ENCODE measurements around the gene DBN1.

GRCh38 chr5:177493795-177494345, 20.4 kb upstream of the DBN1 start:
- TF ChIP-seq POLR2A (IDR thresholded peaks at IDR 0.05; ENCODE audit: low read depth, low read length), result no peak
- no peak for TF ChIP-seq CTCF (IDR thresholded peaks at IDR 0.05; ENCODE audit: extremely low read depth in 1 of 2, insufficient read depth in 1 of 2, low read depth in 1 of 2, low read length in 2 of 2)
- TF ChIP-seq EZH2 (IDR thresholded peaks at IDR 0.05; ENCODE audit: borderline replicate concordance, low read depth, low read length, severe bottlenecking), result no peak
- TF ChIP-seq MAX (IDR thresholded peaks at IDR 0.05; ENCODE audit: insufficient read depth, insufficient read length), result no peak
- no peak for TF ChIP-seq JUN (IDR thresholded peaks at IDR 0.05; ENCODE audit: borderline replicate concordance, insufficient read depth, insufficient read length, low read depth)
- no peak for TF ChIP-seq POLR2AphosphoS5 (IDR thresholded peaks at IDR 0.05; ENCODE audit: insufficient read depth, low read depth, low read length)
- TF ChIP-seq MYC (IDR thresholded peaks at IDR 0.05; ENCODE audit: low read depth, low read length), result no peak
